Tibial nerve (tissue), 4 donors: ENCODE measurements around the gene ATG14. TPM values are rescaled to one million over a fixed set of nuclear protein-coding genes. Genes with fewer than 3 reads are reported as not detected.

Source experiments
- DNase-seq, 2 donors: peaks; one replicate each; pipeline ENCODE4 v3.0.0-alpha.2; 2019; ENCODE audit warnings: low spot score in 2 of 2
- H3K27ac ChIP-seq, 4 donors: fragments of 200-600 bp; sonication (generic) in 3 of 4; one replicate each; pipeline ENCODE4 v1.5.1; 2017 to 2019; ENCODE audit warnings: mild to moderate bottlenecking in 1 of 4
- H3K27me3 ChIP-seq, 2 donors: fragments of 200-600 bp; sonication (generic) in 1 of 2; one replicate each; pipeline versions ENCODE4 v1.5.1 to v1.6.0; 2017 to 2019
- H3K36me3 ChIP-seq, 3 donors: fragments of 200-600 bp; sonication (generic); one replicate each; pipeline ENCODE4 v1.5.1; 2018 to 2019
- H3K4me1 ChIP-seq, 4 donors: fragments of 200-600 bp; sonication (generic) in 3 of 4; one replicate each; pipeline ENCODE4 v1.5.1; 2017 to 2019
- H3K4me3 ChIP-seq, 4 donors: fragments of 200-600 bp; sonication (generic) in 3 of 4; one replicate each; pipeline ENCODE4 v1.5.1; 2017 to 2019; ENCODE audit warnings: mild to moderate bottlenecking in 1 of 4, moderate library complexity in 1 of 4
- H3K9me3 ChIP-seq, 4 donors: fragments of 200-600 bp; sonication (generic) in 3 of 4; one replicate each; pipeline ENCODE4 v1.5.1; 2017 to 2019
- CTCF ChIP-seq, 5 experiments: fragments of 200-600 bp in 3 of 5; fragments of 450-650 bp in 2 of 5; sonication (generic) in 3 of 5; IDR thresholded peaks; one replicate each; pipeline ENCODE4 v1.5.1; 2016 to 2019; ENCODE audit warnings: antibody characterized with exemption in 5 of 5, mild to moderate bottlenecking in 3 of 5, moderate library complexity in 2 of 5
- EP300 ChIP-seq, 2 donors: sonication (generic); formaldehyde crosslinking; IDR thresholded peaks; one replicate each; pipeline ENCODE4 v1.6.1; 2017; ENCODE audit warnings: antibody characterized with exemption in 2 of 2, mild to moderate bottlenecking in 1 of 2
- POLR2A ChIP-seq, 2 donors: fragments of 450-650 bp; IDR thresholded peaks; one replicate each; pipeline ENCODE4 v1.6.1; 2017; ENCODE audit warnings: antibody characterized with exemption in 2 of 2, mild to moderate bottlenecking in 2 of 2, moderate library complexity in 2 of 2
- WGBS, 2 donors: methylation state at CpG; one replicate each; pipeline ENCODE4 v1.1.5; 2018; 5-methylcytosine and 5-hydroxymethylcytosine counted together
- total RNA-seq, 4 donors: library from RNA; depleted of rRNA; stranded (reverse); fragments of >200 nt; gene quantifications; one replicate each; pipeline ENCODE4 v1.1.0, GENCODE V29; 2016

The ATG14 gene
- total RNA-seq, 4 donors from 2014 or later: 10.8 to 18.4 (median 14.7) TPM

- no peaks in the 10 kb centered on the region for H3K36me3 ChIP-seq
- WGBS, 2 donors: 29 to 30% methylated on average over 6 of the region's 6 CpGs
- no peak overlapping the region for H3K27ac ChIP-seq
- no peak for TF ChIP-seq EP300 (IDR thresholded peaks at IDR 0.05)
- TF ChIP-seq CTCF (IDR thresholded peaks at IDR 0.05): no peak
- TF ChIP-seq POLR2A (IDR thresholded peaks at IDR 0.05): no peak
- peaks cover 0 to 11% of the 10 kb centered on the region in 2 donors for H3K27me3 ChIP-seq
- no peaks in the 10 kb centered on the region for H3K9me3 ChIP-seq
- no peak overlapping the region for H3K4me3 ChIP-seq
- DNase-seq: no peak
- no peaks in the 10 kb centered on the region for H3K4me1 ChIP-seq
Observed at GRCh38 chr14:55418411-55418810, 6.8 kb upstream of the ATG14 start.

DNA sequence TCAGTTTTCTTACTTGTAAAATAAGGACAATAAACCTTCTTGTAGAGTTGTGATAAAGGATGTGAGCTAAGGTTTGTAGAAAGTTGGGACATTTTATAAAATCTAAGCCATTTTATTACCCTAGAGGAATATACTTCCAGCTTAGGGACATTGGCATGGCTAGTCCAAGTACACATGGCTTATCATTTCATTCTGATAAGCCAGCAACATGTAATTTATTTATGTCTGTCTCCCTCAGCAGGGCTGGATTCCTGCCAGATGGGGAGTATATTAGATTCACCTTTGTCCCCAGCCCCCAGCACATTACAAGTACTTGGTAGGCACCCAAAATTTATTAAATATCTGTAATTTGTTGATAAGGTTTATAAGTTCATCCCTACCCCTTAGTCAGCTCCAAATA, 6.3 kb upstream of the ATG14 start:
- Histone ChIP-seq H3K27me3 (peaks cover 0 to 11% of the 10 kb centered on the region in 2 donors), H3K4me1 (no peaks in the 10 kb centered on the region), H3K36me3 (no peaks in the 10 kb centered on the region), H3K27ac (no peak overlapping the region), H3K9me3 (no peaks in the 10 kb centered on the region), H3K4me3 (no peak overlapping the region)
- no peak for TF ChIP-seq EP300 (IDR thresholded peaks at IDR 0.05)
- no peak for TF ChIP-seq POLR2A (IDR thresholded peaks at IDR 0.05)
- TF ChIP-seq CTCF (IDR thresholded peaks at IDR 0.05): no peak
- DNase-seq: no peak

- Histone ChIP-seq H3K27me3 (peaks cover 0 to 11% of the 10 kb centered on the region in 2 donors), H3K4me1 (peaks cover 0 to 4% (median 0%) of the 10 kb centered on the region in 4 donors), H3K9me3 (no peaks in the 10 kb centered on the region), H3K27ac (no peak overlapping the region), H3K4me3 (no peak overlapping the region), H3K36me3 (no peaks in the 10 kb centered on the region)
- WGBS, 2 donors: 44 to 45% methylated on average over 5 of the region's 5 CpGs
- no peak for DNase-seq
- no peak for TF ChIP-seq POLR2A (IDR thresholded peaks at IDR 0.05)
- TF ChIP-seq EP300 (IDR thresholded peaks at IDR 0.05): no peak
- TF ChIP-seq CTCF (IDR thresholded peaks at IDR 0.05): no peak
Observed at GRCh38 chr14:55416866-55417265, 5.2 kb upstream of the ATG14 start.

DNA sequence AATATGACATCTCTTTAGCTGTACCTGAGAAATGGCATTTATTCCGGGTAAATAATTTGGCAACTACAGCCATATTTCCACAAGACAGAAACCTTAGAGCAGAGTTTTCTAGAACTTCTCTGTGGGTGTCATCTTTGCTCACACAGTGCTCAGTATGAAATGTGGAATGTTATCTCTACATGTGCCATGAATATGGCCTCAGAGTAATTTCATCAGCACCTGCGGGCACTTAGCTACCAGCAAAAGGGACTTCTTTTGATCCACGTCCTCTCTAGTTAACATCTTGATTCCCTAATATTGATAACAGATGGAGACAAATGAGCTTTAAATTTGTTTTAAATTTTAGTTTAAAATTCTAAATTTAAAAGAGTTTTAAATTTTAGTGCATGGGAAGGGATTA, 2.9 kb upstream of the ATG14 start:
- Histone ChIP-seq H3K4me3 (no peak overlapping the region), H3K9me3 (no peaks in the 10 kb centered on the region), H3K36me3 (no peaks in the 10 kb centered on the region), H3K27ac (no peak overlapping the region), H3K4me1 (peaks cover 0 to 19% (median 14%) of the 10 kb centered on the region in 4 donors), H3K27me3 (peaks cover 0 to 11% of the 10 kb centered on the region in 2 donors)
- TF ChIP-seq POLR2A (IDR thresholded peaks at IDR 0.05): no peak
- no peak for TF ChIP-seq CTCF (IDR thresholded peaks at IDR 0.05)
- no peak for TF ChIP-seq EP300 (IDR thresholded peaks at IDR 0.05)
- 71 to 72% methylated on average over 3 of the region's 3 CpGs for WGBS, 2 donors
- DNase-seq: no peak

DNA sequence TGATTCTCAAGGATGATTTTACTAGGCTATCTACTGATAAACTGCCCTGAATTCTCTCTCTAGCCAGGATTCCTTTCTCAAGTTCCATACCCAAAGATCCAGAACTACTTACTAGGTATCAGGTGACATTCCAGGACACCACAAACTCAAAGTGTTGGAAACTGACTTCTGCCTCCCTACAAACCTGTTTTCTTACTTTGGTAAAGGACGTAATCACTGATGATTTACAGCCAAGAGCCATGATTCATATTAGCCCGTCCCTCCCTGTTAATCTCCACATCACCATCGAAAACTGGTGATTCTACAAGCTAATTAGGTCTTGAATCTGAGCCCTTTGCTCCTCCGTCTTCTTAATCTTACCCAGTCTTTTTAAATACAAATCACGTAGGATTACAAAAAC, 1.0 kb upstream of the ATG14 start:
- H3K27ac ChIP-seq: peak overlapping the region in 1 of 4 donors; percentile 93
- 68 to 78% methylated on average over 5 of the region's 5 CpGs for WGBS, 2 donors

More for the DNA sequence above, 1.0 kb upstream of the ATG14 start:
- DNase-seq: no peak
- H3K27me3 ChIP-seq: peaks cover 0 to 11% of the 10 kb centered on the region in 2 donors
- no peaks in the 10 kb centered on the region for H3K9me3 ChIP-seq
- TF ChIP-seq POLR2A (IDR thresholded peaks at IDR 0.05): no peak
- no peak for TF ChIP-seq EP300 (IDR thresholded peaks at IDR 0.05)
- no peak for TF ChIP-seq CTCF (IDR thresholded peaks at IDR 0.05)
- peaks cover 0 to 24% (median 14%) of the 10 kb centered on the region in 4 donors for H3K4me1 ChIP-seq
- H3K36me3 ChIP-seq: peaks cover 0 to 4% (median 0%) of the 10 kb centered on the region in 3 donors
- H3K4me3 ChIP-seq: no peak overlapping the region
